HepG2 (cell line): Measurements from ENCODE around the gene TCP11L1. TPM values are rescaled to one million over a fixed set of nuclear protein-coding genes. Genes with fewer than 3 reads are reported as not detected.

Source experiments
- AGO1 ChIP-seq: fragments of 200-400 bp; formaldehyde crosslinking; IDR thresholded peaks from 2 replicates; pipeline ENCODE4 v1.6.1; 2017; ENCODE audit warnings: mild to moderate bottlenecking, low read depth, low read length, moderate library complexity; ENCODE audit not compliant: poor library complexity, severe bottlenecking
- BRF2 ChIP-seq: sonication (generic); formaldehyde crosslinking; IDR thresholded peaks from 2 replicates; pipeline ENCODE4 v1.8.1; 2022; ENCODE audit warnings: mild to moderate bottlenecking, missing genetic modification reagents
- ELF3 ChIP-seq: IDR thresholded peaks from 2 replicates; pipeline ENCODE4 v1.6.1; 2016; ENCODE audit warnings: missing genetic modification reagents, missing compliant biosample characterization
- GFI1 ChIP-seq: sonication (generic); formaldehyde crosslinking; IDR thresholded peaks from 2 replicates; pipeline ENCODE4 v1.5.0; 2020; ENCODE audit warnings: missing genetic modification reagents, mild to moderate bottlenecking, borderline replicate concordance
- HIVEP1 ChIP-seq: sonication (generic); formaldehyde crosslinking; IDR thresholded peaks from 2 replicates; pipeline ENCODE4 v1.4.0; 2020; ENCODE audit warnings: mild to moderate bottlenecking, missing genetic modification reagents
- MAX ChIP-seq: IDR thresholded peaks from 2 replicates; pipeline ENCODE4 v1.6.1; 2012; ENCODE audit warnings: inconsistent platforms
- REXO4 ChIP-seq: sonication (generic); formaldehyde crosslinking; IDR thresholded peaks from 2 replicates; pipeline ENCODE4 v1.8.0; 2022; ENCODE audit warnings: missing genetic modification reagents, mild to moderate bottlenecking, borderline replicate concordance
- SMAD1 ChIP-seq: sonication (generic); formaldehyde crosslinking; IDR thresholded peaks from 2 replicates; pipeline ENCODE4 v1.4.0; 2020; ENCODE audit warnings: missing genetic modification reagents, low read depth, mild to moderate bottlenecking, borderline replicate concordance
- TRIM22 ChIP-seq: fragments of 450-650 bp; IDR thresholded peaks from 2 replicates; pipeline ENCODE4 v1.6.1; 2017
- ZBTB21 ChIP-seq: sonication (generic); formaldehyde crosslinking; IDR thresholded peaks from 2 replicates; pipeline ENCODE4 v1.4.0; 2020; ENCODE audit warnings: missing genetic modification reagents
- ZHX2 ChIP-seq, 2 experiments: sonication (generic) in 1 of 2; formaldehyde crosslinking in 1 of 2; IDR thresholded peaks; 2 replicates each; pipeline versions ENCODE4 v1.6.1 to v1.9.0; 2014 to 2022; ENCODE audit warnings: antibody characterized with exemption in 1 of 2, borderline replicate concordance in 1 of 2, inconsistent platforms in 1 of 2, low read depth in 1 of 2, missing genetic modification reagents in 1 of 2
- ZKSCAN5 ChIP-seq: sonication (generic); formaldehyde crosslinking; IDR thresholded peaks from 2 replicates; pipeline ENCODE4 v1.5.1; 2020; ENCODE audit warnings: mild to moderate bottlenecking, missing genetic modification reagents
- ZNF275 ChIP-seq: sonication (generic); formaldehyde crosslinking; IDR thresholded peaks from 2 replicates; pipeline ENCODE4 v1.8.0; 2022; ENCODE audit warnings: missing genetic modification reagents, mild to moderate bottlenecking, inconsistent platforms, borderline replicate concordance
- ZNF331 ChIP-seq: sonication (generic); formaldehyde crosslinking; IDR thresholded peaks from 2 replicates; pipeline ENCODE4 v1.4.0; 2020; ENCODE audit warnings: missing genetic modification reagents
- ZNF598 ChIP-seq: sonication (generic); formaldehyde crosslinking; IDR thresholded peaks from 2 replicates; pipeline ENCODE4 v1.5.1; 2020; ENCODE audit warnings: mild to moderate bottlenecking, missing genetic modification reagents, borderline replicate concordance
- ZNF7 ChIP-seq: IDR thresholded peaks from 2 replicates; pipeline ENCODE4 v1.6.1; 2016; ENCODE audit warnings: missing biosample characterization, missing genetic modification reagents
- ZNF766 ChIP-seq: sonication (generic); formaldehyde crosslinking; IDR thresholded peaks from 2 replicates; pipeline ENCODE4 v1.5.0; 2020; ENCODE audit warnings: missing genetic modification reagents, borderline replicate concordance
- polyA plus RNA-seq, 8 experiments: library from polyadenylated mRNA; depleted of rRNA in 3 of 8; stranded (reverse) in 7 of 8; unstranded in 1 of 8; fragments of >200 nt; fragmentation: Illumina TruSeq in 4 of 8; extraction: Trizol in 4 of 8; gene quantifications; 2 replicates each; pipeline versions ENCODE4 v1.2.1 to v1.2.3, GENCODE V29; 2011 to 2016; ENCODE audit warnings: low read depth in 4 of 8, missing spikeins in 1 of 8, mixed read lengths in 1 of 8; ENCODE audit not compliant: insufficient read depth in 1 of 8
- total RNA-seq, 5 experiments: library from RNA; depleted of rRNA; stranded (reverse); fragments of >200 nt; fragmentation: Illumina TruSeq; extraction: Trizol; gene quantifications; 2 replicates each; pipeline ENCODE4 v1.2.3, GENCODE V29; 2016; ENCODE audit warnings: low read depth in 1 of 5

The TCP11L1 gene
- total and polyA plus RNA-seq, 2 of the 13 experiments (the other 11 are each of a cell fraction or from before 2014, with no cell fraction given) = 7.9 to 10.1 TPM

- no peak for TF ChIP-seq ZHX2 (IDR thresholded peaks at IDR 0.05; ENCODE audit: low read depth)
- 0 out of 2 replicates have a peak, but pooled peaks have one; percentile 29 for TF ChIP-seq ZHX2 (CRISPR knock-in tag; IDR thresholded peaks at IDR 0.05; ENCODE audit: borderline replicate concordance)
- TF ChIP-seq HIVEP1 (CRISPR knock-in tag) = peak; percentile 64
- no peak for TF ChIP-seq TRIM22
- TF ChIP-seq ZNF275 (CRISPR knock-in tag) = peak; percentile 67; the same call in 1 of the 2 replicates
- peak; percentile 21; the same call in 1 of the 2 replicates for TF ChIP-seq GFI1
- TF ChIP-seq MAX = peak; percentile 88
- peak; percentile 23; the same call in 1 of the 2 replicates for TF ChIP-seq ZNF598 (CRISPR knock-in tag)
- peak; percentile 89 for TF ChIP-seq AGO1
- TF ChIP-seq SMAD1 (CRISPR knock-in tag) = 0 out of 2 replicates have a peak, but pooled peaks have one; percentile 27
- peak; percentile 89; the same call in 1 of the 2 replicates for TF ChIP-seq BRF2
- peak; percentile 49; the same call in 1 of the 2 replicates for TF ChIP-seq ELF3
- no peak for TF ChIP-seq ZKSCAN5 (CRISPR knock-in tag)
- TF ChIP-seq ZNF331 = peak; percentile 54; the same call in 1 of the 2 replicates
- no peak for TF ChIP-seq ZNF7 (CRISPR knock-in tag)
- 0 out of 2 replicates have a peak, but pooled peaks have one; percentile 22 for TF ChIP-seq REXO4 (CRISPR knock-in tag)
- peak; percentile 86 for TF ChIP-seq ZNF766 (CRISPR knock-in tag)
- no peak for TF ChIP-seq ZBTB21 (CRISPR knock-in tag)
Measured at GRCh38 chr11:33015621-33016551, 23.5 kb upstream of the TCP11L1 start, which contains the start of gene DEPDC7 (continued).
